ENCODE measurements around the gene SLC28A3. TPM values are rescaled to one million over a fixed set of nuclear protein-coding genes. Genes with fewer than 3 reads are reported as not detected.

The SLC28A3 gene
- total RNA-seq, 2 experiments from 2014 or later: 0.23 to 0.31 TPM

DNA sequence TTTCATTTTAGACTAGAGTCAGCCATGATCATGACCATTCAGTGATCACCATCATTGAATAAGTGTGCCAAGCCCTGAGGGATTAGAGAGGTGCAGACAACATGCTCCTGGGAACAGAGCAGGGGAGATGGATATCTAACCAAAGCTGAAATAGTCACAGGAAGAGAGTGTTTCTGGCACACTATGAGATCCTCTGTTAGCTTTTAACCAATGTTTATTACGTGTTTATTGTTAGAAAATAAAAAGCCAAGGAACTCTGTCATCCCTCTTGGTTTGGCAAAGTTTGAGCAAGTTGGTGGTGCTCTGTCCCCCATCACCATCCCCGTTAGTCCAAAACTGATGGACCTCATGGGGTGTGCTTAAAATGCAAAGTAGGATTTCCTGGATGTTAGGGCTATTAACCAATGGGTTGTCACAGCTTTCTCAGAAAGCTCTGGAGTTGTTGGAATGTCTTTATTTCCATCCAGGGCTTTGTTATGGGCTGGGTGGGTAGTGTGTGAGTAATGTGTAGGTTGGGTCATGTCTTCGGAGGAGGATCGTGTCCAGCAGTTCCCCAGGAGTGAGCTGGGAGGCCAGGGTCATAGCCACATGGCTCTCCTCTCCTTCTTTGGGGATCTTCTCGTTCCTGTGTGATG, 34.9 kb downstream of the SLC28A3 start:
- H3K27me3 Mint-ChIP-seq: no peaks in the 10 kb centered on the region
- intact Hi-C loops (cut with micrococcal nuclease): no loop called here
- POLR2A ChIA-PET: interaction anchor here (1.2 kb wide), 2 partner anchors 21 to 342 kb away, joined by 3 to 5 read pairs; no protein-coding TSS in a partner anchor
- TF ChIP-seq, protein P1, sequence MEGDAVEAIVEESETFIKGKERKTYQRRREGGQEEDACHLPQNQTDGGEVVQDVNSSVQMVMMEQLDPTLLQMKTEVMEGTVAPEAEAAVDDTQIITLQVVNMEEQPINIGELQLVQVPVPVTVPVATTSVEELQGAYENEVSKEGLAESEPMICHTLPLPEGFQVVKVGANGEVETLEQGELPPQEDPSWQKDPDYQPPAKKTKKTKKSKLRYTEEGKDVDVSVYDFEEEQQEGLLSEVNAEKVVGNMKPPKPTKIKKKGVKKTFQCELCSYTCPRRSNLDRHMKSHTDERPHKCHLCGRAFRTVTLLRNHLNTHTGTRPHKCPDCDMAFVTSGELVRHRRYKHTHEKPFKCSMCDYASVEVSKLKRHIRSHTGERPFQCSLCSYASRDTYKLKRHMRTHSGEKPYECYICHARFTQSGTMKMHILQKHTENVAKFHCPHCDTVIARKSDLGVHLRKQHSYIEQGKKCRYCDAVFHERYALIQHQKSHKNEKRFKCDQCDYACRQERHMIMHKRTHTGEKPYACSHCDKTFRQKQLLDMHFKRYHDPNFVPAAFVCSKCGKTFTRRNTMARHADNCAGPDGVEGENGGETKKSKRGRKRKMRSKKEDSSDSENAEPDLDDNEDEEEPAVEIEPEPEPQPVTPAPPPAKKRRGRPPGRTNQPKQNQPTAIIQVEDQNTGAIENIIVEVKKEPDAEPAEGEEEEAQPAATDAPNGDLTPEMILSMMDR (IDR thresholded peaks at IDR 0.05): no peak
- H3K4me1 Mint-ChIP-seq (ENCODE audit: low read depth): peaks cover 7% of the 10 kb centered on the region
- DNase-seq: no peak
- H3K4me3 Mint-ChIP-seq: no peak overlapping the region
- ATAC-seq: no peak
- no peaks in the 10 kb centered on the region for H3K36me3 Mint-ChIP-seq (ENCODE audit: low read depth)
- CTCF ChIA-PET: interaction anchor here (1.2 to 2.4 kb wide), 4 partner anchors 8 to 12 kb away, joined by 3 to 10 read pairs (median 8); no protein-coding TSS in a partner anchor
- H3K27ac Mint-ChIP-seq: no peak overlapping the region
- no peaks in the 10 kb centered on the region for H3K9me3 Mint-ChIP-seq

DNA sequence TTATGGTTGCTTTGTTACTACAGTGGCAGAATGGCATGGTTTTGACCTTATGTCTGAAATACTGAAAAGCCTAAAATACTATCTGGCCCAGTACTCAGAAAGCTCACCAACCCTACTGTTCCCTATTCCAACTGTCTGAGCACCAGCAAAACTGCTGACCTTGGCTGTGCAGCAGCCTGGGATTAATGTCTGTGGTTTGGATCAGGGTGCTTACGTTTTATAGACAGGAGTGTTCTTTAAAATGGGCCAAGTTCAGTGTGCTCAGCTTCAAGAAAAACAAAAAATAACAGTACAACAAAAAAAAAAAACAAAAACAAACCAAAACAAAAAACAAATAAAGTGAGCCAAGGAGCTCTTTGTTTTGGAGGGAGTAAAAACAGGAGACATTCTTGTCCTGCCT, 36.4 kb downstream of the SLC28A3 start:
- intact Hi-C loops (cut with micrococcal nuclease): no loop called here
- POLR2A ChIA-PET: no interaction called here

DNA sequence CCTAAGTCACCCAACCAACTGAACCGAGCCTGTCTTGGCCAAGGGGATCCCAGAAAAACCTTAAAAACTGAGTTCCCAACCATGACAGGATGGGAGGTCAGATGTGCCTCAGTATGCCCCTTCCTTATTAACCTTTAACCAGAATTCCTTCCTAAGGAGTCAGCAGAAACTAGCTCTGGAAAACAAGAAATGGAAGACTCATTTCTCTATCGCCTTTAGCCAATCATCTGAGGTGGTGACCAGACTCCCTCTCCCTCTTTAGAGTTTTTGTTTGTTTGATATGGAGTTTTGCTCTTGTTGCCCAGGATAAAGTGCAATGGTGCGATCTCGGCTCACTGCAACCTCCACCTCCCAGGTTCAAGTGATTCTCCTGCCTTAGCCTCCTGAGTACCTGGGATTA, 37.5 kb downstream of the SLC28A3 start:
- ChIA-PET CTCF (interaction anchor here (0.7 to 2.3 kb wide), 2 partner anchors 9 to 42 kb away, joined by 3 to 8 read pairs; no protein-coding TSS in a partner anchor), POLR2A (no interaction called here)
- no peaks in the 10 kb centered on the region for H3K9me3 Mint-ChIP-seq

More for the DNA sequence above, 36.4 kb downstream of the SLC28A3 start:
- Mint-ChIP-seq H3K4me3 (no peak overlapping the region), H3K9me3 (no peaks in the 10 kb centered on the region), H3K4me1 (ENCODE audit: low read depth) (peaks cover 7% of the 10 kb centered on the region), H3K27ac (no peak overlapping the region), H3K27me3 (no peaks in the 10 kb centered on the region), H3K36me3 (ENCODE audit: low read depth) (no peaks in the 10 kb centered on the region)
- ATAC-seq (no peak), DNase-seq (no peak)
- TF ChIP-seq, protein P1 (IDR thresholded peaks at IDR 0.05): no peak
- CTCF ChIA-PET: interaction anchor here (2.1 to 2.4 kb wide), 3 partner anchors 8 to 43 kb away, joined by 8 to 10 read pairs (median 9); no protein-coding TSS in a partner anchor

GRCh38 chr9:84301851-84302250, 38.7 kb downstream of the SLC28A3 start:
- ChIA-PET POLR2A (no interaction called here), CTCF (interaction anchor here (1.4 to 1.5 kb wide), 2 partner anchors 10 to 14 kb away, joined by 3 read pairs; no protein-coding TSS in a partner anchor)
- Mint-ChIP-seq H3K4me1 (ENCODE audit: low read depth) (peaks cover 18% of the 10 kb centered on the region), H3K4me3 (no peak overlapping the region), H3K9me3 (no peaks in the 10 kb centered on the region), H3K36me3 (ENCODE audit: low read depth) (no peaks in the 10 kb centered on the region), H3K27ac (peak overlapping the region; percentile 37), H3K27me3 (no peaks in the 10 kb centered on the region)
- DNase-seq: no peak
- intact Hi-C loops (cut with micrococcal nuclease): no loop called here
- ATAC-seq: no peak
- TF ChIP-seq, protein P1 (IDR thresholded peaks at IDR 0.05): no peak

More for the DNA sequence above, 37.5 kb downstream of the SLC28A3 start:
- H3K4me3 Mint-ChIP-seq: no peak overlapping the region
- ATAC-seq: no peak
- H3K27me3 Mint-ChIP-seq: no peaks in the 10 kb centered on the region
- peaks cover 7% of the 10 kb centered on the region for H3K4me1 Mint-ChIP-seq (ENCODE audit: low read depth)
- TF ChIP-seq, protein P1 (IDR thresholded peaks at IDR 0.05): no peak
- DNase-seq: no peak
- intact Hi-C loops (cut with micrococcal nuclease): no loop called here
- no peaks in the 10 kb centered on the region for H3K36me3 Mint-ChIP-seq (ENCODE audit: low read depth)
- H3K27ac Mint-ChIP-seq: no peak overlapping the region

DNA sequence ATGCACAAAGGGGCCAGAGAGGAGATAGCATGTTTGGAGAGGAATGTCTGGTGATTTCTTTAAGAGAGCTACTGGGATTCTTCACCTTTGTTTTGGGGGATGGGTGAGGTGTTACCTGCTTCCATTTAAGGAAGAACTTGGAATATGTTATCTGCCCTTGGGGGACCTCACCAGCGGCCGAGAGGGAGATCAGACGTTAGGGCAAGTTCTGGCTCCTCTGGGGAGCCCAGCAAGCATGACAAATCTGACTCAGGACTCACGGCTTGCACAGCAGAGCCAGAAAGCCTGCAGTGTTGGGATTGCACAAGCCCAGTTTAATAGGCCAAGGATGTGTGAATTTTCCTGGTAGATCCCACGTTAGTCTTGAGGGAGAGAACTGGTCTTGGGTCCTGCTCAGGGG, 40.3 kb downstream of the SLC28A3 start:
- DNase-seq (no peak), ATAC-seq (no peak)
- TF ChIP-seq, protein P1 (IDR thresholded peaks at IDR 0.05): no peak
- Mint-ChIP-seq H3K36me3 (ENCODE audit: low read depth) (no peaks in the 10 kb centered on the region), H3K4me3 (no peak overlapping the region), H3K4me1 (ENCODE audit: low read depth) (peaks cover 32% of the 10 kb centered on the region), H3K27ac (no peak overlapping the region), H3K27me3 (no peaks in the 10 kb centered on the region), H3K9me3 (no peaks in the 10 kb centered on the region)
- intact Hi-C loops (cut with micrococcal nuclease): no loop called here
- CTCF ChIA-PET: interaction anchor here (0.8 to 2.6 kb wide), 4 partner anchors 13 to 39 kb away, joined by 3 to 7 read pairs (median 3); no protein-coding TSS in a partner anchor
- POLR2A ChIA-PET: no interaction called here

Data from activated CD8-positive, alpha-beta T cell treated with anti-CD3 and anti-CD28 coated beads for 36 hours (primary cell).